HG03565 (cell line): ENCODE results near the gene KCNA1.

ENCODE experiments used
- ATAC-seq: cut with Tn5 transposase; IDR thresholded peaks from one replicate; pipeline ENCODE4 v1.9.1; 2021; ENCODE audit warnings: mild to moderate bottlenecking, moderate library complexity; ENCODE audit not compliant: unreplicated experiment

The KCNA1 gene

GRCh38 chr12:4910502-4911315 is 1.0 kb downstream of the KCNA1 start:
- ATAC-seq = no peak

GRCh38 chr12:4911316-4911994 is 1.8 kb downstream of the KCNA1 start:
- no peak for ATAC-seq

- no peak for ATAC-seq
Observed at GRCh38 chr12:4914720-4915119, 5.0 kb downstream of the KCNA1 start.

GRCh38 chr12:4915752-4916151 is 6.0 kb downstream of the KCNA1 start:
- no peak for ATAC-seq

GRCh38 chr12:4918950-4919660 is 9.4 kb downstream of the KCNA1 start:
- no peak for ATAC-seq

GRCh38 chr12:4932576-4932975 is 22.9 kb downstream of the KCNA1 start:
- ATAC-seq = no peak

GRCh38 chr12:4933411-4933810 is 23.7 kb downstream of the KCNA1 start:
- ATAC-seq = no peak

GRCh38 chr12:4934407-4935035 is 24.8 kb downstream of the KCNA1 start:
- no peak for ATAC-seq

GRCh38 chr12:4938900-4939299 is 29.2 kb downstream of the KCNA1 start:
- ATAC-seq = no peak

GRCh38 chr12:4939418-4940023 is 29.8 kb downstream of the KCNA1 start:
- no peak for ATAC-seq

GRCh38 chr12:4943067-4943937 is 33.6 kb downstream of the KCNA1 start:
- peak; percentile 65 for ATAC-seq

GRCh38 chr12:4943938-4944284 is 34.2 kb downstream of the KCNA1 start:
- peak; percentile 18 for ATAC-seq

- ATAC-seq = no peak
Observed at GRCh38 chr12:4947253-4947652, 37.5 kb downstream of the KCNA1 start.

GRCh38 chr12:4951083-4951482 is 41.4 kb downstream of the KCNA1 start:
- ATAC-seq = no peak

GRCh38 chr12:4951601-4952000 is 41.9 kb downstream of the KCNA1 start:
- no peak for ATAC-seq

GRCh38 chr12:4954621-4955354 is 45.1 kb downstream of the KCNA1 start:
- ATAC-seq = no peak

- no peak for ATAC-seq
Observed at GRCh38 chr12:4956054-4956453, 46.3 kb downstream of the KCNA1 start.

- no peak for ATAC-seq
Observed at GRCh38 chr12:4956968-4957367, 47.3 kb downstream of the KCNA1 start.

- ATAC-seq = no peak
Observed at GRCh38 chr12:4957761-4958160, 48.1 kb downstream of the KCNA1 start.
